ENCODE data around the gene GPR55. TPM values are rescaled to one million over a fixed set of nuclear protein-coding genes. Genes with fewer than 3 reads are reported as not detected.

The GPR55 gene
- total and polyA plus RNA-seq, 2 of the 8 experiments (the other 6 are each of a cell fraction or from before 2014, with no cell fraction given) = not detected

- Histone ChIP-seq H3K79me2 (ENCODE audit: control insufficient read depth in 1 of 2, insufficient read depth in 2 of 2, low read length in 2 of 2) (no peaks in the 10 kb centered on the region; a peak in 1 of 4 replicates), H3K36me3 (ENCODE audit: control insufficient read depth in 2 of 4, insufficient read depth in 4 of 4, low read length in 3 of 4) (peaks cover 15 to 49% (median 37%) of the 10 kb centered on the region in 4 experiments), H3K23me2 (ENCODE audit: low read depth, low read length) (no peaks in the 10 kb centered on the region; the same call in 1 of the 2 replicates), H2AFZ (ENCODE audit: low read length) (no peak overlapping the region), H2BK20ac (ENCODE audit: low read length) (no peak overlapping the region), H4K91ac (replicated peaks; ENCODE audit: insufficient read length, low read length) (no peak overlapping the region), H2BK5ac (ENCODE audit: low read depth, low read length) (no peak overlapping the region), H3K14ac (ENCODE audit: insufficient read length) (no peak overlapping the region), H3K9ac (replicated peaks in 1 of 4; ENCODE audit: extremely low read depth in 1 of 4, low read depth in 3 of 4, low read length in 3 of 4) (no peak overlapping the region), H3K4ac (replicated peaks; ENCODE audit: insufficient read length, low read depth, low read length) (no peak overlapping the region), H4K5ac (ENCODE audit: insufficient read length, low read depth, low read length) (no peak overlapping the region), H2AK5ac (ENCODE audit: low read depth, low read length) (no peak overlapping the region), H3K4me2 (ENCODE audit: insufficient read depth in 1 of 2, low read depth in 2 of 2, low read length in 2 of 2) (no peak overlapping the region), H2BK15ac (ENCODE audit: low read length) (no peak overlapping the region), H3K23ac (ENCODE audit: insufficient read length) (no peak overlapping the region), H3K9me3 (ENCODE audit: insufficient read depth in 2 of 2, low read depth in 1 of 2, low read length in 1 of 2) (no peaks in the 10 kb centered on the region), H4K20me1 (replicated peaks in 1 of 2; ENCODE audit: control insufficient read depth in 1 of 2, insufficient read depth in 2 of 2, low read length in 2 of 2) (peaks cover 7 to 18% of the 10 kb centered on the region in 2 experiments), H3K27ac (ENCODE audit: low read depth, low read length) (no peak overlapping the region), H4K8ac (ENCODE audit: extremely low read depth, insufficient read depth, low read length) (no peak overlapping the region), H3K4me3 (ENCODE audit: extremely low read depth in 1 of 4, insufficient read depth in 2 of 4, low read depth in 3 of 4, low read length in 4 of 4) (no peak overlapping the region), H3K18ac (ENCODE audit: extremely low read depth, low read length) (no peak overlapping the region), H3K56ac (replicated peaks; ENCODE audit: insufficient read length, low read depth, low read length) (no peak overlapping the region), H3K4me1 (replicated peaks in 1 of 4; ENCODE audit: control insufficient read depth in 3 of 4, insufficient read depth in 4 of 4, low read length in 3 of 4) (no peaks in the 10 kb centered on the region), H2BK120ac (replicated peaks; ENCODE audit: low read depth, low read length) (no peak overlapping the region), H2BK12ac (ENCODE audit: low read depth, low read length) (no peak overlapping the region), H3K27me3 (replicated peaks in 1 of 4; ENCODE audit: control insufficient read depth in 3 of 4, extremely low read depth in 1 of 4, insufficient read depth in 3 of 4, low read length in 3 of 4) (no peaks in the 10 kb centered on the region), H3K79me1 (ENCODE audit: low read depth, low read length) (peaks cover 7% of the 10 kb centered on the region)
- FAIRE-seq (no peak), DNase-seq (ENCODE audit: low read depth in 1 of 2, low spot score in 2 of 2) (no peak)
- ChIA-PET POLR2A (ENCODE audit: partially characterized antibody) (interaction anchor here (0.8 to 4.6 kb wide), 4 partner anchors 8 to 105 kb away, joined by 3 to 50 read pairs (median 9); partner anchors contain the start of gene ITM2C), CTCF (ENCODE audit: partially characterized antibody) (interaction anchor here (1.3 to 2.8 kb wide), 6 partner anchors 10 to 44 kb away, joined by 4 to 19 read pairs (median 8); partner anchors contain the start of gene GPR55)
- WGBS, 2 experiments (ENCODE audit: extremely low coverage in 1 of 2, insufficient coverage in 1 of 2, insufficient read length in 1 of 2, insufficient replicate concordance in 2 of 2, low coverage in 1 of 2, low lambda C conversion rate in 2 of 2, missing lambda C conversion rate in 1 of 2) = 87% methylated on average over 9 of the region's 9 CpGs; no CpG with 5 or more reads in 1 of the 2 experiments
- TF ChIP-seq JUN (IDR thresholded peaks at IDR 0.05; ENCODE audit: low read depth, low read length) = no peak
- no peak for TF ChIP-seq KDM5A (IDR thresholded peaks at IDR 0.05; ENCODE audit: low read length)
- no peak for TF ChIP-seq SIRT6 (IDR thresholded peaks at IDR 0.05; ENCODE audit: low read length)
- no peak for TF ChIP-seq KDM1A (IDR thresholded peaks at IDR 0.05; ENCODE audit: borderline replicate concordance, low read length)
- TF ChIP-seq SRF (IDR thresholded peaks at IDR 0.05; ENCODE audit: low read depth, low read length) = no peak
- no peak for TF ChIP-seq EP300 (IDR thresholded peaks at IDR 0.05; ENCODE audit: borderline replicate concordance in 1 of 2, low read depth in 2 of 2, low read length in 2 of 2)
- TF ChIP-seq, protein P1, sequence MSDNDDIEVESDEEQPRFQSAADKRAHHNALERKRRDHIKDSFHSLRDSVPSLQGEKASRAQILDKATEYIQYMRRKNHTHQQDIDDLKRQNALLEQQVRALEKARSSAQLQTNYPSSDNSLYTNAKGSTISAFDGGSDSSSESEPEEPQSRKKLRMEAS (IDR thresholded peaks at IDR 0.05) = no peak
- TF ChIP-seq PHF8 (conservative IDR thresholded peaks at IDR 0.05; ENCODE audit: low read depth, low read length) = no peak
- no peak for TF ChIP-seq SP4 (IDR thresholded peaks at IDR 0.05; ENCODE audit: low read length)
Measured at GRCh38 chr2:230879891-230880290, 45.2 kb downstream of the GPR55 start.

Data from H1 (cell line).